GM03348 (cell line): ENCODE measurements around the gene LRRC32.

Experiments
- DNase-seq: peaks from one replicate; pipeline ENCODE4 v3.0.0; 2012; ENCODE audit warnings: low spot score

Gene LRRC32, protein sequence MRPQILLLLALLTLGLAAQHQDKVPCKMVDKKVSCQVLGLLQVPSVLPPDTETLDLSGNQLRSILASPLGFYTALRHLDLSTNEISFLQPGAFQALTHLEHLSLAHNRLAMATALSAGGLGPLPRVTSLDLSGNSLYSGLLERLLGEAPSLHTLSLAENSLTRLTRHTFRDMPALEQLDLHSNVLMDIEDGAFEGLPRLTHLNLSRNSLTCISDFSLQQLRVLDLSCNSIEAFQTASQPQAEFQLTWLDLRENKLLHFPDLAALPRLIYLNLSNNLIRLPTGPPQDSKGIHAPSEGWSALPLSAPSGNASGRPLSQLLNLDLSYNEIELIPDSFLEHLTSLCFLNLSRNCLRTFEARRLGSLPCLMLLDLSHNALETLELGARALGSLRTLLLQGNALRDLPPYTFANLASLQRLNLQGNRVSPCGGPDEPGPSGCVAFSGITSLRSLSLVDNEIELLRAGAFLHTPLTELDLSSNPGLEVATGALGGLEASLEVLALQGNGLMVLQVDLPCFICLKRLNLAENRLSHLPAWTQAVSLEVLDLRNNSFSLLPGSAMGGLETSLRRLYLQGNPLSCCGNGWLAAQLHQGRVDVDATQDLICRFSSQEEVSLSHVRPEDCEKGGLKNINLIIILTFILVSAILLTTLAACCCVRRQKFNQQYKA

DNA sequence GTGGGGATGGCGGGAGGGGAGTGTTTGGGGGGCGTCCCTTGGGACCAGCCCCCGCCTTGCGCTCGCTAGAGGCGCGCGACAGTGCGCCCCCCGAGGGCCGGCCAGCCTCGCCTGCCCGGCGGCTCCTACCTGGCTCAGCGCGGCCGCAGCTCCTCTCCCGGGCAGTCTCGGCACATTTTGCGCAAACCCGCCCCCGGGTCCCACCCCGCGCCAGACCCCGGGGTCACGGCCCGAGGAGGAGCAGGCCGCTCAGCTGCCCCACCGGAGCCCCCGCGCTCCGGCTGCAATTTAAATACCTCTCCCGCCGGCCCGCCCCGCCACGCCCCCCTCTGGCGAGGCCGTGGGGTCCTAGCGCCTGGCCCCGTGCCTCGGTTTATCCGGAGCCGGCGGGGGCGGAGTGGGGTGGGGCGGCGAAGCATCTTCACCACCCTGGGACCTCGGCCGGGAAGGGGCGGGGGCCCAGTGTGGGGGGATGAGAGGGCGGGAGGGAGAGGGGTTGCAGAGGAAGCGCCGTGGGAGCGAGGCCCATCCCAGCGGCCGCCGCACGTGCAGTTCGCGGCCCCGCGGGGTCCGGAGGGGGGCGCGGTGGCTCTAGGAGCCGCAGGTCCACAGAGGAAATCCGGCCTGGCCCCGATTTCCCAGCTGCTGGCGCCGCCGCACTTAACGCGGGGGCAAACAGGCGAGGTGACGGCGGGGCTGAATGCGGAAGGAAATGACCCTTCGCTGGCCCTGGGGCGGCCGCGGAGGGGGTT is at the start of gene LRRC32:
LRRC32 (minus strand) TSS at position 263 of the 752 bp plus-strand sequence. CDS start 4,793 bp downstream, outside the sequence.
- peak; percentile 78 for DNase-seq

DNA sequence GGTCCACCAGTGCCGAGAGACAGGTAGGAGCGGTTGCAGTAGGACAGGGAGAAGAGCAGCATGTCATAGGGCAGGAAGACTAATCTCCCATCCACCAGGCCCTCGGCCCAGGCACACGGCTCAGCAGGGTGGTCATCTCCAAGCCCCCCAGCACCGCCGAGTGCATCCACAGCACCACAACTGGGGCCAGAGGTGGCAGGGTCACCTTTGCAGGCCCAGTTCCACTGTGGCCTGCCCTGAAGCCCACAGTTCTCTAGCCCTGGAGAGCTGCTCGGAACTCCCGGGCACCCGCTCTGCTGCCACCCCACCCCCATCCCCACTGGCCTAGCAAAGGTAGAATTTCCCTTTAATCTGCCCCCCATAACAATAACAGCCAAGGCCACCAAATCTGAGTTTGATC is 49.1 kb upstream of the LRRC32 start:
- no peak for DNase-seq

DNA sequence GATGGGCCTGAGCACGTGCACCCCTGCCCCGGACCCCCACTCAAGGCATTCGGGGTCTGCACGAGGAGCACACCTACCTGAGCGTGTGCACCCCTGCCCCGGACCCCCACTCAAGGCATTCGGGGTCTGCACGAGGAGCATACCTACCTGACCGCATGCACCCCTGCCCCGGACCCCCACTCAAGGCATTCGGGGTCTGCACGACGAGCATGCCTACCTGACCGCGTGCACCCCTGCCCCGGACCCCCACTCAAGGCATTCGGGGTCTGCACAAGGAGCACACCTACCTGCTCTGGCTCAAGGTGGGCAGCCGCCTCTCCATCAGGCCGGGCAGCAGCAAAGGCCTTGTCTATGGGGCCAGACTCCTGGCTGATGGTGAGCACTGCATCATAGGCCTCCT is 48.7 kb upstream of the LRRC32 start:
- DNase-seq: no peak

DNA sequence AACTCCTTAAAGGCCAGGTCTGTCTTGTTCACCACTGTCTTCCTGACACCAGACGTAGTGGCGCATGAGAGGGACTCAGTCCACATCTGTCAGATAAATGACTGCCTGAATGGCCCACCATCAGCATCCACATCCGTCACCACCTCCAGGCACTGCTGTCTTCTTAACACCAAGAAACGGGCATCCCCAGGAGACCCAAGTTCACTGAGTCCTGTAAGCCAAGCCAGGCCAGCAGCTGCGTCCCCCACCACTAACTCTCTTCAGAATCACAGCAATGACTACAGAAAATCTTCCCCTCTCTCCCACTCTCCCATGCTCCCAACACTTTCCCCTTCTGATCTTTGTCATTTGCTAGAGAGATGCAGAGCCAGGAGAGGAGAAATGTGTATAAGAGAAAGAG is 47.3 kb upstream of the LRRC32 start:
- DNase-seq: no peak

DNA sequence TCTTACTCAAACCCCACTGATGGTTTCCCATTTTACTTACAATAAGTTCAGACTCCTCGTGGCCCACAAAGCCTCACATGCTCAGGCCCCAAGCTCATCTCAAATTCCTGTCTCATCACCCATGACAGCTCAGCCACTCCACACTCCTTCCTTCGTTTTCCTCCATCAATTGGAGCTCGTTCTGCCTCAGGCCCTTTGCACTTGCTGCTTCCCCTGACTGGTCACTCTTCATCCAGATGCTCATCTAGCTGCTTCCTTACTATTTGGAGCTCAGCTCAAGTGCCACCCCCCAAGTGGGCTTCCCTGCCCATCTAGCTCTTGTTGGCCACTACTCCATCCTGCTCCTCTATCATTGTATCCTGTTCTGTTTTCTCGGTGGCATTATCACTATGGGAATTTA is 46.8 kb upstream of the LRRC32 start:
- no peak for DNase-seq

DNA sequence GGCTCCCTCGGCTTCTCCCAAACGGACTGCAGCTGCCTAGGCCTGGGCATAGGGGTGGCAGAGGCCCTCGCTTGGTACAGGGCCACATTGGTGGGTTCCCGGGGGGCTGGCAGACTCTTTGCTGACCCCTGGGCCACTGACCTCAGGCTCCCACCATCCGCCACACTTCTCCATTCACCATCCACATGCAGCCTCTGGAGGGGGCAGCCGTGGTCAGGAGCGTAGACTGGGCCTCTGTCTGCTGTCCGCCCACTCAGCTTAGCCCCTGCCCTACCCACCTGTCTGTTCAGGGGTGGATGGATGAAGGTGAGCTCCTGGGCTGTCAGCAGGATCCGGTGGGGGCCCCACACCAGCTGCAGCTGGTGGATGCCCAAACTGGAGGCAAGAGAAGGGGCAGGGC is 45.7 kb upstream of the LRRC32 start:
- DNase-seq: no peak

DNA sequence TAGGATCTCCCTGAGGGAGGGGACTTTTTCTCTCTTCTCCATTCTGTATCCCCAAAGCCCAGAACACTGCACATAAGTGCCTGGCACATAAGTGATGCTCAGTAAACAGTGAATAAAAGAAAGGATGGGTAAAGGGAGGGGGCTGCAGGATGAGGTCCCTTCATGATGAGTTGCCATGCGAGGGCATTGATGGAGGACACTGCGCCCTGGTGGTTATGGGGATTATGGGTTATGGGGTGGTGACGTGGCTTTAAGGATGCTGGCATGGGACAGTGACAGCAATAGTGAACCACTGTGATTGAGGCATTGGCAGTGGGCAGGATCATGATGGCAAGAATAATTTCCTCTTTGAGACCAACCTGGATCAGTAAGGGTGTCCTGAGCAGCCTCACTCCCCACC is 43.9 kb upstream of the LRRC32 start:
- no peak for DNase-seq

DNA sequence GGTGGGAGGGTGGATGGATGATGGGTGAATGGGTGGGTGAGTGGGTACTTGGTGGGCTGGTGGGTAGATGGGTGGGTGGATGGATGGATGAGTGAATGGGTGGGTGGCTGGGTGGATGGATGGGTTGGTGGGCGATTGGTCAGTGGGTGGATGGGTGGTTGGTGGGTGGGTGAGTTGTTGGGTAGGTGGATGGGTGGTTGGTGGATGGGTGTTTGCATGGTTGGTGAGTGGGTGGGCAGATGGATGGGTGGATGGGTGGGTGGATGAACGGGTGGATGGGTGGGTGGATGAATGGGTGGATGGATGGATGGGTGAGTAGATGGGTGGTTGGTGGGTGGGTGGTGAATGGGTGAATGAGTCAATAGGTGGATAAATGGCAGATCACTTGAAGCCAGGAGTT is 43.0 kb upstream of the LRRC32 start:
- no peak for DNase-seq

DNA sequence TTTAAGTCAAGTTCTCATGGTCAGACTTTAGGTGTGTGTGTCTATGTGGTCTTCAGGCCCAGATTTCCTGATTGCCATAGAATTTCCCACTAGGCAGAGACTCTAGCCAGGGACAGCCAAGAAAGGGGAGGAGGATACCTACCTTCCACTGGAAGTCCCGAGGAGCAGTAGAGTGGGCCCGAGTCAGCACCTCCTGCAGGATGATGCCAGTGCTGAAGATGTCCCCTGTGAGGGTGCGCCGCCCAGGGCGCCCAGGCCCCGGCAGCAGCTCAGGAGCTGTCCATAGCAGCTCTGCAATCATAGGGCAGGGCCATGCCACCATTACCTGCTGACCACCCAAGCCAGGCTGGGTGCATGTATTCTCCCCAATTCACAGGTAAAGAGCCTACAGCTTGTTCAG is 41.6 kb upstream of the LRRC32 start:
- no peak for DNase-seq

DNA sequence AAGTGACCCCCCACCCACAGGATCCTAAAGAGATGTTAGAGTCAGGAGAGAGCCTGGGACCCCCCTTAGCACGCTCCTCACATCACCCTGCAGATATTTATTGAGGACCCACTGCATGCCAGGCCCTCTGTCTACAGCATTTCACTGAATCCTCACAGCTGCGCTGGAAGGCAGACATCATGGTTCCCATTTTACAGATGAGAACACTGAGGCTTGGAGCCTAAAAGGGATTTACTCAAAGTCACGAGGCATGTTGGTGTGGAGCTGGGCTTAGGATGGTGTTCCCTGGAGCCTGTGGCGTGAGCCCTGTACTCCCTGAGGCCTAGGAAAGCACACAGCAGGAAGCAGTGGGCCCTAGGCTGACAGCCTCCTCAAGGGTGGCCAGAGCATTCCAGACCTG is 39.2 kb upstream of the LRRC32 start:
- no peak for DNase-seq

DNA sequence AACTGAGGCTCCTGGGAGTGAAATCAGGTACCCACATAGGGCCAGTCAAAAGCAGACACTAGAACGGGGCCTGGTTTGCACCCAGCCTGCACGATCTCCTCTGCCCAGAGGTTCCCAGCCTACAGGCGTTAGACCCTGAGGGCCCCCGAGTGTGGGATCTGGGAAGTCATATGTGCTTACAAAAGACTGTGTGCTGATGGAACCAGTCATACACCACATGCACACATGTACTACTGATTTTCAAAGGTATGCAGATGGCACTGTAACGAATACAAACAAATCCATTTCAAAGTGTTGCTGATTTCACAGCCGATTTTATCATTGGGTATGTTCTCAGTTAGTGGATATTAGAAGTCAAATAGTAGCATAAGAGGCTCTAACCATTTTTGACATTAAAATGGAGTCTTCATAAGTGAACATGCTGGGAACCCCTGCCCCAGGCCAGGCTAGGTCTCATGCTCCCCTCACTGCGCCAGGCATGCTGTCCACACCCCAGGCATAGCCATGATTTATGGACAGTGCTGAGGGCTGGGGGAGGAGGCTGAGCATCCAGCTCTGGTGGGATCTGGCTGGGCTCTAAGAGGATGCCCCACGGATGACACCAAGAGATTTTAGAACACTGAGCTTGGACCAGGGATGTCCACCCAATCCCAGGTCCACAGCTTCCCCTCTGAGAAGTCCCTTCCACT is 38.6 kb upstream of the LRRC32 start:
- DNase-seq: no peak

DNA sequence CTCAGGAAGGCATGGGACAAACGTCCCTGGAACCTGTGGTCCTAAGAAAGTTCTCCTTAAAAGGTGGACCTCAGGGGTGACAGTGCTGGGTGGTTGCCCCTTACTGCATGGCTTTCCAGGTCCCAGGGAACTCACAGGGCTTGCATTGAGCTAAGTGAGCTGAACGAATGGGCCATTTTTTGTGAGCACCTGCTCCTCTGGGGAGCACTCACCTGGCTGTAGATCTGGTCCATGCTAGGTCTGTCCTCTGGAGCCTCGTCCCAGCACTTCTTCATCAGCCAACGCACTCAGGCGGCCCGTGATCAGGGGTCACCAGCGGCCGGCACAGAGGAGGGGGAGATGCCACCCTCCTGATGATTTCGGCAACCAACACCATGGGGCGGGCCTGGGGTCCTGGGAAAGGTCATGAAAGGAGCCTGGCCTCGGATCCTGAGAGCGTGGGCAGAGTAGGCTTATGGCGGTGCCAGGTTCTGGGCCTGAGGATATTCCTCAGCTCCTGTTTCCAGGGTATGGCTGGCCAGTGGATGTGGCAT is 36.8 kb upstream of the LRRC32 start:
- DNase-seq: no peak

DNA sequence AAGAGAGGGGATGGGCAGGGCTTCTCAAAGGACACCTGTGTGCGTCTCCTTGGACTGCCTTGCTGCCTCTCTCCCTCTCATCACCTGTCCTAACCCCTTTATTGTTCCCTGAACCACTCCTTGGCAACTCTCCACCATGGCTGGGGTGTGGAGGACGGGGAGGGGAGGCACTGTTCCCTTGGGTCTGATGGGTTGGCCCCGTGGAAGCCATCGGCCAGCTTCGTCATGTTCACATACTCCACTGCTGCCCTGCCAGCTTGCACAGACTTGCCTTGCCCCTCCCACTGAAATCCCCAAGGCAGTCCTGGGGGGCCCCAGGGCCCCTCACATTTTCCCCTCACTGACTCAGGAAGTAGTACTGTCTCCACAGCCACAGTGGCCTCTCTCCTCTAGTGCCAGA is 36.1 kb upstream of the LRRC32 start:
- no peak for DNase-seq

DNA sequence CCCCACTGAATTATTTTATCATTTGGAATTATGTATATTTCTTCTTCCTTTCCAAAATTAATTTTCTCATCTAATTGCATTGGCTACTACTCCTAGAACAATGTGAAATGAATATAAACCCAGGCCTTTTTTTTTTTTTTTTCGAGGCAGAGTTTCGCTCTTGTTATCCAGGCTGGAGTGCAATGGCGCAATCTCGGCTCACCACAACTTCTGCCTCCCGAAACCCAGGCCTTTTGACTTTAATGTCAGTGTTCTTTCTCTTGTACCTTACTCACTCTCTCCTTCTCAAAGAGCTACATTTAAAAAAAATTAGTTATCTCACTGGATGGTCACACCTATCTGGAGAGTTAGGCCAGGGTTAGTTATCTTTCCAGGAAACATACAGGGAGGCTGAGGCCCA is 35.3 kb upstream of the LRRC32 start:
- no peak for DNase-seq

DNA sequence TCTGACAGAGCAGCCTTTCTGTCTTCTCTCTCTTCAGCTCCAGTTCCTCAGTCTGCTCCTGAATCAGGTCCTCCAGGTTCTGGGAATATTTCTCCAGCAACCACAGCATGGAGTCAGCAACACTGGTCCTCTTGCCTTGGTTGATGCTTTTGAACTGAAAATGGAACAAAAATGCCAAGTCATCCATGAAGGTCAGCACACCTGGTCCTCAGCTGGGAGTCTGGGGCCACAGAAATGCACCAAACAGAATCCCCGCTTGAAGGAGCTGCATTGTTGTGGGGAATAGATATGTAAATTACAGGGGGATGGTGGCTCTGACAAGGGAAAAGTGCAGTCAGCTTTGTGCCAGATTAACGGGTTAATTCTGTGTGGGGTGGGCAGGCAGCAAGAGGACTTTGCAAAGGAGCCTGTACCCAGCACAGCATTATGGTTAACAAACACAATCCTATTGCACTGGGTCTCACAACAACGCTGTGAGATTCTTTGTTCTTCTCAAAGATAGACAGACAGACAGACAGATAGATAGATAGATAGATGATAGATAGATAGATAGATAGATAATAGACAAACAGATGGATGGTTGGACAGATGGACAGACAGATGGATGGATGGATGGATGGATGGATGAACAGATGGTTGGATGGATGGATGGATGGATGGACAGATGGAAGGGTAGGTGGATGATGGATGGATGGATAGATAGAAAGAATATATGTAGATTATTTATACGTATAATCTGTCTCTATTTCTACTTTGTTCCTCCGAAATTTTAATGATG is 33.8 kb upstream of the LRRC32 start:
- DNase-seq: no peak

DNA sequence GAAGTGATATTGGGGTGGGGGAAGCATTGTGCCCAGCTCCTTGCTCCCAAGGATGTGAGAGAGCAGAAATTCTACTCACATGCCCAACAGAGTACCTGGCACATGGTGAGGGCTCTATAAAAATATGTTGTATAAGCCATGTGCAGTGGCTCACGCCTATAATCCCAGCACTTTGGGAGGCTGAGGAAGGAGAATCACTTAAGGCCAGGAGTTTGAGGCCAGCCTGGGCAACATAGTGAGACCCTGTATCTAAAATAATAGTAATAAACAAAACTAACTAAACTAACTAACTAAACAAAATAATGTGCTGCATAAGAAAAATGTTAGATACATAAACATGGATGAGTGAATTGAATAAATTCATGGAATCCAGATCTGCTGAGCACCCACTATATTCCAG is 33.2 kb upstream of the LRRC32 start:
- no peak for DNase-seq

DNA sequence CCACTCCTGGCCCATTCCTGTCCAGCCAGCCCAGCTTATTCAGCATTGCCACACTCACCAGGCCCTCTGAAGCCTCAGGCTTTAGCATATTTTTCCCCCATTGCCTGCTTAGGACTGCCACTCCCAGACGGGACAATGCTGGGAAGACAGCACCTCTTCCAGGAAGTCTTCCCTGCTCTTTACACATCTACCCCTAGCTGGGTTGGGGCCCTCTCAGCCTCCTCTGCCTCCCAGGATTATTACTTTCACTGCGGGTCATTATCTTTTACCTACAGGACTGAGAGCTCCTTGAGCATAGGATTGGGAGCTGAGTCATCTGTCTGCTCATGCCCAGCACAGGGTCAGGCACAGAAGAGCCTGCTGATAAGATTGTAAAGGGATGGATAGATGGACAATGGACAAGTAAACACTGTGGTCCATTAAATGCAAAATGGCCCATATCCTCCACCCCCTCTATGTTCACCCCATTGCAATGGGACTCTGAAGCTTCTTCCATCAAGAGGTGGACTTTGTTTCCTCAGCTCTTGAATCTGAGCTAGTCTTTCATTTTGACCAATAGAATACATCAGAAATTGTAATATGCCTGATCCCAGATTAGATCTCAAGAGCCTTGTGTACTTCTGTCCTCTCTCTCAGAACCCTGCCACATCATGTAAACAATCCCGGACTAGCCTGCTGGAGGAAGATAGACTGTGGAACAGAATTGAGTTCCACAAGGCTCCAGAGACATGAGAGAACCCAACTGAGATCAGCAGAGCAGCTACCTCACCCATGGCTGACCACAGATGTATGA is 32.0 kb upstream of the LRRC32 start:
- no peak for DNase-seq

DNA sequence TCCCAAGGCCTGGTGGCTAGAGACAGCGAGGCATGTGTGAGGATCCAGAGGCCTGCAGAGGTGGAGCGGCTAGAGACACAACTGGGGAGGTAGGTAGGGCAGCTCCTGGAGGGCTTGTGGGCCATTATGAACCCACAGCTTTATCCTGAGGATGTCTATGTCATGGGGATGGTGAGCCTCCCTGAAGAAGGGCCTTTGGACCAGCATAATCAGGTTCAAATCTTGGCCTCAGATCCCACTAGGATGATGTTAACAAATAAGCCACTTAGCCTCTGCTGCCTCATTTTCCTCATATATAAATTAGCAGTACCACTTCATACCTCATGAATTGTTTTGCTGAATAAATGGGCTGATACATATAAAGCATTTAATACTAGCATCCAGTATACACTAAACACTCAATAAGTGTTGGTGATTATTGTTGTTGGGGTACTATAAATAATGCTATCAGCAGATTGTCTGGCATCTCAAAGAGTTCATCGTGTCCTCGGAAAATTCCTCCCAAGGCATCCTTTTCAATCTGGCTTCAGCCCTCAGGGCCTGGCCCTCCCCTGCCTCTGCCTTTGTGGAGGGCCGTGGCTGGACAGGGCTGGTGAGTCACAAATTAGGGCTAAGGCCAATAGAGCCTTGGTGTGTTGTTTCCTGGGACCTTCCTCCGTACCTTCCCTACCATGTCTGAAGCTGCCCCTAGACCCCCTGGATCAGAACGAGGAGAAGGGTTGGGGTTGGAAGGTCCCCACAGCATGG is 30.9 kb upstream of the LRRC32 start:
- DNase-seq: peak; percentile 83

DNA sequence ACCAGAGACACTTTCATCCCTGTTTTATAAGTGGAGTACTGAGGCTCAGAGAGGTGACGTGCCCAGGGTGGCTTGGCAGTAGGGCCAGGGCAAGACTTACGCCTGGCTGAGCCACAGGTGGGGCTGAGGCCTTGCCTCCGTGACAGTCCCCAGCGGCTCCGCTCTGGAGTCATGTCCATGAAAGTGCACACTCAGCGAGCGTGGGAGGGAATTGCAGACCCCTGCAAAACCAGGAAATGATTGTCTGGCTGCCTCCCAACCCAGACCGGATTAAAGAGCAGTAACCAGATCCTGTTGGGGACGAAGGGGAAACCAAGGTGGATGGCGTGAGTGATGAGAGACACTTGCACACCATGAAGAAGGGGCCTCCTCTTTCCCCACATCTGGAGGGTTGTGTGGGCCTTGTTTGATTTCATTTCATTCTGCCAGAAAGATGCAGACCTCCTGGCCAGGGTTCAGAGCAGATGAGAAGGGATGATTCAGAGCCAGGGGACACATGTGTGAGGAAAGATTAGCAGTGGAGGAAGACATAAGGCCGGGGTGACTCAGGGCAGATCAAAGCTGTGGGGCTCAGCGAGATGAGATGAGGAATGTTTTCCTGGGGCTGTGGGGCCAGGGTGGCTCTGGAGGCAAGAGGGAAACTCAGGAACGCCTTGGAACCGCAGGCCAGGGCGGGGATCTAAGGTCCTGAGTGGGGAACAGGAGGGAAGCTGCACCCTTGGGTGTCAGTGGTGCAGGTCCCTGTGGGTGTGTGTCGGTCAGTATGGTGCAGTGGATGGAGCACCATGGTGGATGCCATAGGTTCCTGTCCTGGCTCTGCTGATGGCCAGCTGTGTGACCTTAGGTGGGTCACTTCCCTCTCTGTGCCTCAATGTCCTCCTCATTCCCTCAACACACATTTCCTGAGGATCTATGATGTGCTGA is 29.9 kb upstream of the LRRC32 start:
- DNase-seq: peak; percentile 93
